GM18861 (cell line): Measurements from ENCODE around the gene ID3.
"Not testable (repeated sequence)": the region's sequence is repeated elsewhere in the genome, so short reads cannot be mapped to it uniquely, and the experiment has no call there.

Source experiments
- ATAC-seq: cut with Tn5 transposase; IDR thresholded peaks from one replicate; pipeline ENCODE4 v1.9.1; 2021; ENCODE audit not compliant: unreplicated experiment

The ID3 gene

DNA sequence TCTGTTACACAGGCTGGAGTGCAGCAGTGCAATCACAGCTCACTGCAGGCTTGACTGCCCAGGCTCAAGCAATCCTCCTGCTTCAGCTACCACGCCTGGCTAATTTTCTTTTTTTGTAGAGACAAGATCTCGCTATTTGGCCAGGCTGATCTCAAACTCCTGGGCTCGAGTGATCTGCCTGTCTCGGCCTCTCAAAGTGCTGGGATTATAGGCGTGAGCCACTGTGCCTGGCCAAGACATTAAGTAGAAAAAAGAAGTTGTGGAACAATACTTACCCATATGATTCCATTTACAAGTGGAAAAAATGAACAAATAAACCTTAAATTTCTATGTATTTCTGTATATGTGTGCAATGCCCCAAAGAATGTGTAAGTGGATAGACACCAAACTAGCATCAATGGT lies 30.3 kb upstream of the ID3 start:
- no peak for ATAC-seq

DNA sequence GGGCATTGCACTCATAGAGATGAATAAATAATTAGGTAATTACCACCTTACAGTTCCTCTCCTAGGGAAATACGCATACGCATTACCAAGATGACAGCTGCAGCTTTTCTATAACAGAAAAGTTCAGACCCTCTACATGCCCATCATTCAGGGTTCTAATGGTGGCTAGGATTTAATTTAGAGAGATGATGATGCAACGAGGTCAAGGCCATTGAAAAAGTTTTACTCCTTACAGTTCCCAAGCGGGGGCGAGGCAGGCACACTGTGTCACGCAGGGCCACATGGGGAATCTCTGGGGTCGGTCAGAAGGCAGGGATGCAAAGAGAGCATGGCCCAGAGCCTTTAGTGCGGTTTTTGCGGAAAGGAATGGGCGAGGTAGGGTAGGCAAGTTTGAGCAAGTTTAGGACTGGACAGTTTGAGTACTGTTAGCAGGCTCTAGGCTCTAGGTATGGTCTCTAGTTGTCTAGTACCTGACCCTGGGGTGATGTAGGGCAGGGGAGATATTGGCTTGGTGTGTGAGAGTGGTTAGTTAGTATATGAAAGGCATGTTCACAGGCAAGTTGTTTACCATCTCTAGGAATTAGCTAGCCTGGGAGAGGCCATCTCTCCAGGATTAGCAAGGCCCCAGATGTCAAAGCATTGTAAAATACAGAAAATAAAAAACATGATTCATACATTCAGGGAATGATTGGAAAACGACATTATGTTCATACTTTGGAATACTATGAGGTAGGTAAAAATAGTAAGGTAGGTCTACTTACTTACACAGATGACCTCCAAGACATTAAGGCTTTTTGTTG lies 29.6 kb upstream of the ID3 start:
- no peak for ATAC-seq

DNA sequence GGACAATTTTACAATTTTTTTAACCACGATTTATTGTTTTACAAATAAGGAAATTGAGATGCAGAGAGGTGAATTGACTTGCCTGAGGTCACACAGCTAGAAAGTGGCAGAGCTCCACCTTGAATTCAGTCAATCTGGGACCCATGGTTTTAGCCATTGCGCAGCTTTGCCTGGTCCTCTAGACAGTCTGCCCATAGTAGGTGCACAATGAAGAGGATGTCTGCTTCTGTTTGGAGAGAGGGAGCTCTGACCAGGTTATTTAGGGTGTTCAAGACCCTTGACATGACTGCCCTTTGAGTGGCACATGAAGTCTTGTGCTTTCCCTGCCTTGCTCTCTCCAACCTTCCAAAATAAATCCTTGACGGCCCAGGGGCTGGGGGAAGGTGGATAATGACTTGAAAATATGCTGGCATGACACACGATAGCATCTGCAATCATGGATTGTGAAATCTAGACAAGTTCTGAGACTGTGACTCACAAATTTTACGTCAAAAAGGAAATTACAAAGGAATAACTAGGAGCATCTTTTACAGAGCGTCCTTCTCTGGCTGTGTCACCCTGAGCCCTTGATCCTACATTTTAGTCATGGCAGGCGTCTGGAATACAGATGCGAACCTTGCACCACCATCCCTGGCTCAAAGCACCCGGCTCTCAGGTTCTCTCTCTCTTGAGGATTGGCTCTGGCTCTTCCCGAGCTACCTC lies 26.2 kb upstream of the ID3 start:
- ATAC-seq, result no peak

DNA sequence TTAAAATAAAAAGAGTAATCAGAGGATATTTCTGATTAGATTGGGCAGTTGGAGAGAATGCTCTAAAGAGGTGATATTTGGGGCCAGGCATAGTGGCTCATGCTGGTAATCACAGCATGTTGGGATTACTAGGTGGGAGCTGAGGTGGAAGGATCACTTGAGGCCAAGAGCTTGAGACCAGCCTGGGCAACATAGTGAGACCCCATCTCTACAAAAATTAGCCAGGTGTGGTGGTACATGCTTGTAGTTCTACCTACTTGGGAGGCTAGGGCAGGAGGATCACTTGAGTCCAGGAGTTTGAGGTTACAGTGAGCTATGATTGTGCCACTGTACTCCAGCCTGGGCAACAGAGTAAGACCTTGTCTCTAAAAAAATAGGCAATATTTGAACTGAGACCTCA lies 24.4 kb upstream of the ID3 start:
- ATAC-seq, result not testable (repeated sequence)

DNA sequence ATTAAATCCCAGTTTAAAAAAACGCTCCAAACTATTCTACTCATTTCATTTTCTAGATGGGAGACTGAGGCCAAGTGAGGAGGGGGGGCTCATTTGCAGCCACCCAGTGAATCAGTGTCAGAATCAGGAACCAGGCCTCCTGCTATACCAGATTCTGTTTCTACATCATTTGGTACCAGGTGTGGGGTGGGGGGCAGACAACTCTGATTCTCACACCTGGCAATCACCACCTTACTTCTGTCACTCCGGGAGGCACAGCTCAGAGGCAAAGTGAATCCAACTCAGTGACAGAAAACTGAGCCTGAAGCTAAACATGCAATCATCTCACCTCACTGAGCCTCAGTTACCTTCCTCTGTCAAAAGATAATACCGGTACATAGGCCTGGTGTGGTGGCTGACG lies 23.5 kb upstream of the ID3 start:
- no peak for ATAC-seq

DNA sequence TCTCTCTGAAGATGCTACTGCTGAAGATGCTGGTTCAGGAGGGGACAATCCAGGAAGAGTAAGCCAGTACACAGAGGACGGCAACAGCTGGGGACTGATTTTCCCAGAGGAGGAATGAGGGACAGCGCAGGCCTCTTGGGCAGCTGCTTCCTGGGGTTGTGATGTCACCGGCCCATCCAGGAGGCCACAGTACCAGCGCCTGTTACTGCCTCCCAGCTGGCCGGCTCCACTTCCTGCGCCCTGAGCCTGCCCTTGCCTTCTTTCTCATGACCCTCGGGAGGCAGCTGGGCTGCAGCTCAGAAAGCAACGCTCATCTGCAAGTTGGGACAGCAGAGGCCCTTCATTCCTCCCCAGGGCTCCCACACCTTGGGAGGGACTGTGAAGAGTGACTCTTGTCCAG lies 21.9 kb upstream of the ID3 start:
- no peak for ATAC-seq

DNA sequence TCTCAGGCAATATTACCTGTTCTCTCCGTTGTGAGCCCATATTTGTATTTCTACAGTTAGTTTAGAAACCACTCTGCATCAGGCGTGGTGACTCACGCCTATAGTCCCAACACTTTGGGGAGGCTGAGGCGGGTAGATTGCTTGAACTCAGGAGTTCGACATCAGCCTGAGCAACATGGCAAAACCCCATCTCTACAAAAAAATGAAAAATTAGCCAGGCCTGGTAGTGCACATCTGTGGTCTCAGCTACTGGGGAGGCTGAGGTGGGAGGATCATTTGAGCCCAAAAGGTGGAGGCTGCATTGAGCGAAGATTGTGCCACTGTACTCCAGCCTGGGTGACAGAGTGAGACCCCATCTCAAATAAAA lies 19.7 kb upstream of the ID3 start:
- no peak for ATAC-seq

DNA sequence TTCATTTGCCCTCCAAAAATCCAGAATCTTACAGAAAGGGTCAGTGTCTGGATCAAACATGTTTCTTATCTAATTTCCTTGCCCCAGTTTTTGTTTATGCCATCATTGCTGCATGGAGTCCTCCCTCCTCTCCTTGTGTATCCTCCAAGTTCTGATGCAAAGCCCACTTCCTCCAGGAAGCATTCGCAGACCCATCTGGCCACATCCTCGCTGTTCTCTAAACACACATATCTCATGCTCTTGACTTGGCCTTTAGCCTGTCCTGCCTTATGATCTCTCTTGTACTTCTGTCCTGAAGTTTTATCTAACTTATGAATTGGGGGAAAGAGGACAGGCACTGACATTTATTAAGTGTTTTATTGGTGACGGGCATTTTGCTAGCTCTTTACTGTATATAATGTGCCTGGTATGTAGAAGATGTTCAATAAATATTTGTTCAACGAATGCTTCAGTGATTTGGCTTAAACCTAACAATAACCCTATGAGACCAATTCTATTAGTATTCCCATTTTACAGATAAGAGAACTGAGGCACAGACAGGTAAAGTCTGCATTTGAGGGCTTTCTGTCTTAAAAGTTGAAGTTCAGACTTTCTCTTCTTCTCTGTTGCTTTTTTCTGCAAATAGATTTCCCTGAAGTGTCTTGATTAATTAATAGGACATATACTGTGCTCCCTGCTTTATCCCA lies 19.2 kb upstream of the ID3 start:
- no peak for ATAC-seq

DNA sequence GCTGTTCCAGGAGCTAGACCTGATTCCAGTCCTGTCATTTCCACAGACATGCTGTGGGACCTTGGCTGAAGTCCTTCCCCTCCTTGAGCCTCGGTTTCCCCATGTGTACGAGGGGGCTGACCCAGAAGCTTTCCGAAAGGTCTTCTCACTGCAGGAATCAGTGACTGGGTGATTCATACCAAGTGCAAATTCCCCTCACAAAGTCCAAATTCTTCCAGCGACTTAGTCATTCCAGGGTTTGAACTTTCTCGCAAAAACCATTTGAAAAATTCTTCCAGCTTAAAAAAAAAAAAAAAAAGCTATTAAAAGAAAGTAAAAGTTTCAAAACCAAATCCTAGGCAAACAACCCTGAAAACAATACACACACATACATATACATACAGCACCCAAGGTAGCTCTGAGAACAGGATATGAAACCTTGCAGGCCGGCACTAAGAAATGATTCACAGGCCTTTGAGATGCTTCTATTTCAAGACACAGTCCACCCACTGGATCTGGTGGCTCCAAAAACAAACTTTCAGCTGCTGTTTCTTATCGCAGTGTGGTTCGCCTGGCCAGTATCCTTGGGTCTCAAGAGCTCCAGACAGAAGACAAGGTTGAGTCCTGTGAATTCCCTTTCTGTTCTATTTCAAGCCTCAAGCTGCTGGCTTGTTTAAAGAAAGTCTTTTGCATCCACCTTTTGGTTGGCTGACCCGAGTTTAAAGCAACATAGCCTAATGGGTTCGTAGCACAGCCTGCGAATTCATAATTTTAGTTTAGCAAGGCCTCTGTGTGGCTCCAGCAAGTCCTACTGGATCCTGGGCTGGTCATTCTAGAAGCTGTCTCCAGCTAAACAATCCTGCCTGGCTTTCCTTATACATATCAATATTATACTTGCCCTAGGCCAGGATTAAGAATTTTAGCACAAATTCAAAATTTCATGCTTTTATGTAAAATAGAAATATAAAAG lies 18.0 kb upstream of the ID3 start:
- peak; percentile 80 for ATAC-seq

DNA sequence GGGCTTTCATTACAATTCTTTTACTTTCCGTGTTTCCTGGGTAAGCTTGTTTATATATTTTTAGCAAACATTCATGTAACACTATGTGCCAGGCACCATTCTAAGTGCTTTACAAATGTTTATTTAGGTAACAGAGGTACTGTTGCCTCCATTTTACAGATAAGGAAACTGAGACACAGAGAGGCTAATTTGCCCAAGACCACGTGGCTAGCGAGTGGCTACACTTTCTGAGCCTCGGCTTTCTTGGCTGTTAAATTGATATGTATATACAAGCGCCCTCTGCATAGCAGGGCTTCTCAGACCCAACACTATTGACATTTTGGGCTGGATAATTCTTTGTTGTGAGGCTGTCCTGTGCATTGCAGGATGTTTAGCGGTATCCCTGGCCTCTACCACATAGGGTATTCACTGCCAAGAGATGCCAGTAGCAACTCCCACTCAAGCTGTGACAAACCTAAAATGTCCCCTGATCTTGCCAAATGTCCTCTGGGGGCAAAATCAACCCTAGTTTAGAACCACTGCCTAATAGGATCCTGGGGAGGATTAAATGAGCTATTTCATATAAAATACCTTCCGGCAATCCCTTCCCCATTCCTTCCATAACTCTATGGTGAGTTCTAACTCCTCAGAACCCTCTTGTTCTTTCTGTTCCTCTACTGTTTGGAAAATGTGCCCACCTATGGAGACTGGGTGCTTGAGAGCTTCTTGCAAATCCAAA lies 17.2 kb upstream of the ID3 start:
- ATAC-seq, result no peak

DNA sequence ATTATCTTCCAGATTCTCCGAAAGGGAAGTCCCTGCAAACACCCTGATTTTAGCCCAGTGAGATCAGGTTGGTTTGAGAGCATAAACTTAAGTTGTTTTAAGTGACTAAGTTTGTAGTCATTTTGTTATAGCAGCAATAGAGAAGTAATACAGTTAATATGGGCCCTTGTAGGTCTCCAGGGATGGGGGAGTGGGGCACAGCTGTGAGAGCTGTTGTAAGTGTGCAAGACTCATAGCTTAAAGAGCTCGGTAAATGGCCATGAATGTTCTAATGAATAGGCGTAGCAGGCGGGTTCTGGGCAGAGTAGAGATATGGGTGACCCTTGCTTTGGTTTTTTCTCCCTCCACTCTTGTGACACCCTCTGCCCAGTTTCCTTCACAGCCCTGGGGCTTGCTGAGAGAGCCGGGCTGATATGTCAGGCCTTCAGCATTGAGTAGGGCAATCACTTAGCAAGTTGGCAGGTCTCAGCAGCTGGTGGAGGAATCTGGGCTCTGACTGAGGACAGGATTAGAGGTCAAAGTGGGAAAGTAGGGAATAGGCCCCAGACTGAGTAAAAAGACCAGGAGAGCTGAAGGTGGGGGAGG lies 16.0 kb upstream of the ID3 start:
- ATAC-seq, result no peak

DNA sequence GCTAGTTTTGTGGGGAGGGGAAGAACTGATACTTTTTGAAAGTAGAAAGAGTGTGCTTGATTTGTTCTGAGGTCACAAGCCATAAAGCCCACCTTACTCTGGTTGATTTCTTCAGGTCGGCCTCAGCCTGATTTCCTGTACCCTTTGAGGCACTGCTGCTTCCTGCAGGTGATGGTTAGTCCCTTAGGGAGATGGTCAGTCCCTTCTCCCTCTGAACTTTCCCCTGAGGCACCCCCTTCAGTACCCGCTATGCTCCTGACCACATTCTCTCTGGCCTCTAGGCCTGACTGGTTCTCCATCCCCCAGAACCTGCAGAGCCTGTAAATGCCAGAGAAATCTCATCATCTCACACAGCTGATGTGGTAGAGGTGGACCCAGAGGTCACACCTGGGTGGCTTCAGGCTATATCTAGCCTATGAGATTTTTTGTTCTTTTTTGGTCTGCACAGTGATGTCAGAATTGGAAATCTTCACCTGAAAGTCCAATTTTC lies 15.0 kb upstream of the ID3 start:
- peak; percentile 33 for ATAC-seq

DNA sequence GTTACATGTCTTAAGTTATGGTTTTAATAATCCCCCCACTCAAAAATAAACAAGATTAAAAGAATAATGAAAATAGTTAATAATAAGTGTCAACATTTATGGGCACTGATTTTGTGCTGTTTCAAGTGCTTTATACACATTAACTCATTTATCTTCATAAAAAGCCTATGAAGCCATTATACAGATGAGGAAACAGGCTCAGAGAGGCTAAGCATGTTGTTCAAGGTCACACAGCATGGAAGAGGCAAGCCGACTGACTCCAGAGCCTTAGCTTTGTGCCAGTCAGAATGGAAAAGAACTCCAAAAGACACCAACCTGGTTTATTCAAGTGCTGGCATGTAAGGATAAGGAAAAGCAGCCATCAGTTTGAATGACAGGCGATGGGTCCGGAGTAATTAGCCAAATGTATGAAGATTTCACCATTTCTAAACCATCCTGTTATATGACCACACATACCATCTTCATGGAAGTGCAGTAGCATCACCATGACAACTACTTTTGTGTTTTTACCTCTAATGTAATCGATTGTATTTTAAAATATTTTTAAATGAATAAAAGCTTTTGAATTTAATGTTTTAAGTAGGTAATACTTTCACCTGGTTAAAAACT lies 14.4 kb upstream of the ID3 start:
- ATAC-seq, result no peak

DNA sequence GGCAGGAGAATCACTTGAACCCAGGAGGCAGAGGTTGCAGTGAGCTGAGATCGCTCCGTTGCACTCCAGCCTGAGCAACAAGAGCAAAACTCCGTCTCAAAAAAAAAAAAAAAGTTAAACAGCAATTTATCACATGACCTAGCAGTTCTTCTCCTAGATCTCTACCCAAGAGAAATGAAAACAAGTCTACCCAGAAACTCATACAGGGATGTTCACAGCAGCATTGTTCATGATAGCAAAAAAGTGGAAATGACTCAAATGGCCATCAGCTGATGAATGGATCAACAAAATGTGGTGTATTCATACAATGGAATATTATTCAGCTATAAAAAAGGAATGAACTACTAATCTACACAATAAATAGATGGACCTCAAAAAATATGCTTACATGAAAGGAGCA lies 12.2 kb upstream of the ID3 start:
- no peak for ATAC-seq

DNA sequence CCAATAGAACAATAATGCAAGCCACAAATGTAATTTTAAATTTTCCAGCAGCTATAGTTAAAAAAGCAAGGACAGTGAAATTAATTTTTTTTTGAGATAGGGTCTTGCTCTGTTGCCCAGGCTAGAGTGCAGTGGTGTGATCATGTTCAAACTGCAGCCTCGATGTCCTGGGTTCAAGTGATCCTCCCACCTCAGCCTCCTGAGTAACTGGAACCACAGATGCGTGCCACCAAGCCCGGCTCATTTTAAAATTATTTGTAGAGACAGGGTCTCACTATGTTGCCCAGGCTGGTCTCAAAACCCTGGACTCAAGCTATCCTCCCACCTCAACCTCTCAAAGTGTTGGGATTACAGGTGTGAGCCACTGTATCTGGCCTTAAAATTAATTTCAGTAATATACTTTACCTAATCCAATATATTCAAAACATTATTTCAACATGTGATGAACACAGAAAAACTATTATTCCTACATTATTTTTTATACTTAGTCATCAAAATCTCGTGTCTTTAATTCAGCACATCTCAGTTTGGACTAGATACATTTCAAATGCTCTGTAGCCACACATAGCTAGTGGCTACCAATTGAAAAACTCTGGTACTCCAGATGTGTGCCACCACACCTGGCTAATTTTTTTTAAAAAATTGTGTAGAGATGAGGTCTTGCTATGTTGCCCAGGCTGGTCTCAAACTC lies 10.8 kb upstream of the ID3 start:
- ATAC-seq, result no peak

DNA sequence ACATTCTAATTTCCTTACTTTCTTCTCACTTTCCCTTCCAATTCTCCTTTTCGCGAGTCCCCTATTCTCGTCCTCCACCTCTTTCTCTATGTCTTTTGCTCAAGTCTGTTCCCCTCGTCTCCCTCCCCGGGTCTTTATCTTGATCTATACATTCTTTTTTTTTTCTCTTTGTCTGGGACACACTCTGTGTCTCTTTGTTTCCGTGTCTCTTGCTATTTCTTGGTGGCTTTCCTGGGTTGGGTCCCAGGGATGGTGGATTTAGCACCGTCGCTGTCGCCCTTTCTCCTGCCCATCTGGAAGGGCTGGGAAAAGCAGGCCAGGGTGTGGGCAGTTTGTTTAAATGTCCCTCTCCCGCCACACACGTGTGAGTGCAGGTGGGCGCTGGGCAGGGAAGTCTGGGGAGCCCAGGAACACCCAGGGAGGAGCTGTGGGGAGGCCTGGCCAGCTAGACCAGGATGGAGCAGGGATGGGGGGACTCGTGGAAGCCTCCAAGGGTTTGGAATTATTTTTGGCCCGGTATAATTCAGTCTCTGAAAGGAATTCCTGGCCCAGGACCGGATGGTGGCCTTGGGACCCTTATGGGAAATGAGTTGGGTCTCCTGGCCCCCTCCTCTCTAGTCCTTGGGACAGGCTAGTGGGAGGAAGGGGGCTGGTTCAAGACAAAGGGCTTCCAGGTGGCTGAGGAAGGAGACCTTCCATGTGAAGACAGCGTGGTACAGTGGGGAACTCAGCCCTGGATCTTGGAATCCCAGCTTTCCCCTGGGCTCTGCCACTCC lies 9.5 kb upstream of the ID3 start:
- ATAC-seq, result no peak

DNA sequence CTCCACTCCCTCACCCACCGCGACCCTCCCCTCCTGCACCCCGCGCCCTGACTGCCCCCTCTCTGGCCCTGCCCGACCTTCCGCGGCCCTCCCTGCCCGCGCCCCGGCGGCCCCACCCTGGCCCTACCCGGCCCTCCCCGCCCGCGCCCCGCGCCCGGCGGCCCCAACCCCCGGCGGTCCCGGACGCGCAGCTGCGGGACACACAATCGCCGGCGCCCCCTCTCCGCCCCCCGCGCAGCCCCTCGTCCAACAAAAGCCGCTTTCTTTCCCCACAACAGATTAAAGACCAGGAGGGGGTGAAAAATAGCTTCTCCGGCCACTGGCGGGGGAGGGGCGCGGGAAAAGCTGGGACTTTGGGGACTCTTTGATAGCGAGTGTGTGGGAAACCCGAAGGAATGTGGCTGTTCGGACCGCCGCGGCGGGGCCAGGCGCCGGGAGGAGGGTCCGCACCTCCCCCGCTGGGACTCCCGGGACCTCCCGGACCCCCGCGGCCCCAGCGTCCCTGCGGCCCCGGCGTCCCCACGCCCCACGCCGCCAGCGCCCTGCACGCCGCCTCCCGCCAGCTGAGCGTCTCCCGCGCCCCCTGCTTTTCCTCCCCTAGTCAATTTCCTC lies 8.8 kb upstream of the ID3 start:
- ATAC-seq, result no peak

DNA sequence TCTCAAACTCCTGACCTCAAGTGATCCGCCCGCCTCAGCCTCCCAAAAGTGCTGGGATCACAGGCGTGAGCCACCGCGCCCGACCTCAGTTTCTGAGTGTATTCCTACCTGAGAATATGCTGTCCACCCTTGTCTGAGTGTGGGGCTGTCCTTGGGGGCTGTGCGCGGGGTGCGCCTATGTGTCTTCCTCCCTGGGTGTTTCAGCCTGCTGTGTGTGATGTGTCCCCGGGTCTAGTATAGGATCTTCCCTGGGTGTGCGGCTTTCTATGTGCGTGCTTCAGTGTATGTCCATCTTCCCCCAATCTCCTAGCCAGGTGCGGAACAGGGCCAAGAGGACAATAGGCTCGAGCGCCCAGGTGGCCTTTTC lies 8.3 kb upstream of the ID3 start:
- ATAC-seq, result no peak
